SK-N-MC (cell line): ENCODE data around the gene ABCB10.
"Not testable (repeated sequence)": the region's sequence is repeated elsewhere in the genome, so short reads cannot be mapped to it uniquely, and the experiment has no call there.

ENCODE experiments used
- EZH2 ChIP-seq: fragments of 200-600 bp; sonication (generic); IDR thresholded peaks from one replicate; pipeline ENCODE4 v1.6.1; 2017; ENCODE audit warnings: antibody characterized with exemption
- POLR2AphosphoS5 ChIP-seq: IDR thresholded peaks from 2 replicates; pipeline ENCODE4 v1.6.1; 2012; ENCODE audit warnings: mild to moderate bottlenecking, low read depth, low read length, borderline replicate concordance

- not testable (repeated sequence) for TF ChIP-seq EZH2, POLR2AphosphoS5
Observed at GRCh38 chr1:229595876-229596275, 37.4 kb upstream of the ABCB10 start.
